HG03378 (cell line): Measurements from ENCODE around the gene AP1B1.
"Not testable (repeated sequence)": the region's sequence is repeated elsewhere in the genome, so short reads cannot be mapped to it uniquely, and the experiment has no call there.

ENCODE experiments used
- ATAC-seq: cut with Tn5 transposase; IDR thresholded peaks from one replicate; pipeline ENCODE4 v1.9.1; 2021; ENCODE audit warnings: mild to moderate bottlenecking, moderate library complexity; ENCODE audit not compliant: unreplicated experiment

Gene AP1B1

GRCh38 chr22:29388759-29389090, 355 bp upstream of the AP1B1 start:
- no peak for ATAC-seq

- no peak for ATAC-seq
Observed at GRCh38 chr22:29386708-29387107, 1.7 kb downstream of the AP1B1 start.

GRCh38 chr22:29385748-29386147, 2.6 kb downstream of the AP1B1 start:
- no peak for ATAC-seq

- ATAC-seq: no peak
Observed at GRCh38 chr22:29385151-29385704, 3.1 kb downstream of the AP1B1 start.

- ATAC-seq: no peak
Observed at GRCh38 chr22:29383740-29384139, 4.6 kb downstream of the AP1B1 start.

- no peak for ATAC-seq
Observed at GRCh38 chr22:29382580-29383302, 5.6 kb downstream of the AP1B1 start.

GRCh38 chr22:29380856-29381255, 7.5 kb downstream of the AP1B1 start:
- ATAC-seq: no peak

- ATAC-seq: no peak
Observed at GRCh38 chr22:29380032-29380781, 8.2 kb downstream of the AP1B1 start.

GRCh38 chr22:29379258-29379657, 9.1 kb downstream of the AP1B1 start:
- ATAC-seq: no peak

GRCh38 chr22:29377979-29378378, 10.4 kb downstream of the AP1B1 start:
- no peak for ATAC-seq

- ATAC-seq: not testable (repeated sequence)
Observed at GRCh38 chr22:29376705-29377104, 11.7 kb downstream of the AP1B1 start.

- ATAC-seq: no peak
Observed at GRCh38 chr22:29375398-29376076, 12.8 kb downstream of the AP1B1 start.

- ATAC-seq: not testable (repeated sequence)
Observed at GRCh38 chr22:29374806-29375205, 13.6 kb downstream of the AP1B1 start.

- no peak for ATAC-seq
Observed at GRCh38 chr22:29374401-29374800, 14.0 kb downstream of the AP1B1 start.

- no peak for ATAC-seq
Observed at GRCh38 chr22:29370537-29370936, 17.8 kb downstream of the AP1B1 start.

- ATAC-seq: no peak
Observed at GRCh38 chr22:29369460-29369859, 18.9 kb downstream of the AP1B1 start.

GRCh38 chr22:29359469-29359868, 28.9 kb downstream of the AP1B1 start:
- ATAC-seq: no peak

GRCh38 chr22:29357193-29357890, 31.0 kb downstream of the AP1B1 start:
- ATAC-seq: not testable (repeated sequence)

- ATAC-seq: no peak
Observed at GRCh38 chr22:29353860-29354259, 34.5 kb downstream of the AP1B1 start.

- ATAC-seq: no peak
Observed at GRCh38 chr22:29353286-29353685, 35.1 kb downstream of the AP1B1 start.

- ATAC-seq: no peak
Observed at GRCh38 chr22:29352778-29353177, 35.6 kb downstream of the AP1B1 start.
